ENCODE data around the gene DLST. TPM values are rescaled to one million over a fixed set of nuclear protein-coding genes. Genes with fewer than 3 reads are reported as not detected.
A peak's percentile ranks its signal among the peaks of the same experiment; 100 is the strongest.

The DLST gene
- polyA plus RNA-seq, 1 of the 3 experiments (the other 2 are of a cell fraction): 92.3 TPM

DNA sequence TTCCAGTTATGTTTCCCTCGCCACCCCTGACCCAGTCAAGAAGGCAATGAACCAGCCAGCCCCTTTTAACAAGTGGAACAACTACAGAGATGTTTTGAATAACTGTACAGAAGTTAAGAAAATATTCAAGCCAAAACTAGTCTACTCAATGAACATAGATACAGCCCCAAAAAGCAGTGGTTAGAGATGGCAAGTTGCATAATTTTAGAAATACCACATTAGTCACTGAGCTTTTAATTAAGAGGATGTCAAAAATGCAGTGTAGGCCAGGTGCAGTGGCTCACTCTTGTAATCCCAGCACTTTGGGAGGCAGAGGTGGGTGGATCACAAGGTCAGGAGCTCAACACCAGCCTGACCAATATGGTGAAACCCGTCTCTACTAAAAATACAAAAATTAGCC is 32.9 kb upstream of the DLST start:
- no peaks in the 10 kb centered on the region for H3K9me3 ChIP-seq
- no peak overlapping the region for H3K4me2 ChIP-seq
- CTCF ChIA-PET: interaction anchor here (0.9 to 20.8 kb wide), 5 partner anchors 12 to 727 kb away, joined by 3 to 537 read pairs (median 3); no protein-coding TSS in a partner anchor
- H3F3A ChIP-seq (replicated peaks; ENCODE audit: insufficient read depth): peaks cover 25% of the 10 kb centered on the region
- H3K79me2 ChIP-seq (ENCODE audit: insufficient read depth): no peaks in the 10 kb centered on the region
- WGBS (ENCODE audit: low lambda C conversion rate): 96% methylated on average over 2 of the region's 2 CpGs
- no peak for TF ChIP-seq TCF12 (IDR thresholded peaks at IDR 0.05)
- TF ChIP-seq POLR2AphosphoS5 (IDR thresholded peaks at IDR 0.05; ENCODE audit: low read depth, low read length): no peak
- TF ChIP-seq SIN3A (IDR thresholded peaks at IDR 0.05; ENCODE audit: borderline replicate concordance, low read depth, low read length): no peak
- TF ChIP-seq REST (IDR thresholded peaks at IDR 0.05; ENCODE audit: low read depth, low read length): no peak
- no peak for TF ChIP-seq TAF1 (IDR thresholded peaks at IDR 0.05; ENCODE audit: borderline replicate concordance, low read depth, low read length)
- TF ChIP-seq GATA2 (CRISPR knock-in tag; IDR thresholded peaks at IDR 0.05): no peak
- H3K4me1 ChIP-seq (ENCODE audit: control insufficient read depth in 1 of 2, insufficient read depth in 2 of 2, low read depth in 1 of 2, low read length in 1 of 2): peaks cover 20 to 54% of the 10 kb centered on the region in 2 experiments; a peak in 3 of 4 replicates
- no peaks in the 10 kb centered on the region for H3K9me2 ChIP-seq
- no peak overlapping the region for H3K27ac ChIP-seq (ENCODE audit: low read depth in 2 of 2, low read length in 1 of 2)
- no peaks in the 10 kb centered on the region for H4K20me1 ChIP-seq (ENCODE audit: insufficient read depth)
- H2AFZ ChIP-seq (ENCODE audit: low read depth): no peak overlapping the region
- POLR2A ChIA-PET: no interaction called here
- no peaks in the 10 kb centered on the region for H3K27me3 ChIP-seq (ENCODE audit: insufficient read depth)
- DNase-seq: no peak
- no peak overlapping the region for H3K4me3 ChIP-seq (ENCODE audit: low read depth in 2 of 2, low read length in 1 of 2)
- no peak overlapping the region for H3K9ac ChIP-seq
- H3K36me3 ChIP-seq (replicated peaks in 1 of 2; ENCODE audit: control insufficient read depth in 1 of 2, insufficient read depth in 2 of 2, low read length in 1 of 2): no peaks in the 10 kb centered on the region

DNA sequence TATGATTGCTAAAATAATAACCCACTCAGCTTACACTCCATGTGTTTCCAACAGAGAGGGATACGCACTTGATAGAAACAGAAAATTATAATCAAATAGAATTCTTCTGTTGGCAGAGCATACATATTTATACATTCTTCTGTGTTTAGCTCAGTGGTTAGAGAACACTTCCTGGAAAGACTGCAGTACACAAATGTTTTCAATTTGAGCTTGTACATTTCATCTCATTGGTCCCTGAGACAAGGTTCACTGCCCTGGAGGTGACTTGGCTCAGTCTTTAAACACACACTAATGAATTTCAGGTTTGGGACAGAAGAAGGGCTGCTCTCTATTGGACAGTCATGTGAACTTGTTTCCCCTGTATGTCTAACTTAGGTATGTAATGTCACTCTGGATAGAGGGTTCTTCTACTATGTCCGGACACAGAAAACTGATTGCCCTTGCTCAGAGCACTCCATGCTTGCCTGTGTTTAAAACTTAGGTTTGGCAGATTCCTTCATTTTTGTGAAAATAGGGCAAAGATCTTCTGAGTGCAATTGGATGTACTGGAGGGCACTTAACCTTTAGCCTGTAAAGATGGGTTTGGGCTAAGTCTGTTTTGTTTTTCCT is 28.7 kb upstream of the DLST start:
- H3K4me1 ChIP-seq (ENCODE audit: control insufficient read depth in 1 of 2, insufficient read depth in 2 of 2, low read depth in 1 of 2, low read length in 1 of 2): peaks cover 1 to 32% of the 10 kb centered on the region in 2 experiments; a peak in 3 of 4 replicates

More for the DNA sequence above, 28.7 kb upstream of the DLST start:
- H3F3A ChIP-seq (replicated peaks; ENCODE audit: insufficient read depth): peaks cover 3% of the 10 kb centered on the region
- no peaks in the 10 kb centered on the region for H3K9me3 ChIP-seq
- TF ChIP-seq, protein P1, sequence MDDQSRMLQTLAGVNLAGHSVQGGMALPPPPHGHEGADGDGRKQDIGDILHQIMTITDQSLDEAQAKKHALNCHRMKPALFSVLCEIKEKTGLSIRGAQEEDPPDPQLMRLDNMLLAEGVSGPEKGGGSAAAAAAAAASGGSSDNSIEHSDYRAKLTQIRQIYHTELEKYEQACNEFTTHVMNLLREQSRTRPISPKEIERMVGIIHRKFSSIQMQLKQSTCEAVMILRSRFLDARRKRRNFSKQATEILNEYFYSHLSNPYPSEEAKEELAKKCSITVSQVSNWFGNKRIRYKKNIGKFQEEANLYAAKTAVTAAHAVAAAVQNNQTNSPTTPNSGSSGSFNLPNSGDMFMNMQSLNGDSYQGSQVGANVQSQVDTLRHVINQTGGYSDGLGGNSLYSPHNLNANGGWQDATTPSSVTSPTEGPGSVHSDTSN (IDR thresholded peaks at IDR 0.05): no peak
- TF ChIP-seq TCF12 (IDR thresholded peaks at IDR 0.05) (peak; percentile 91), JUND (IDR thresholded peaks at IDR 0.05) (peak; percentile 35), FOSL2 (IDR thresholded peaks at IDR 0.05; ENCODE audit: borderline replicate concordance, low read depth) (peak; percentile 2; the same call in 1 of the 2 replicates), POLR2AphosphoS5 (IDR thresholded peaks at IDR 0.05; ENCODE audit: low read depth, low read length) (peak; percentile 60; the same call in 1 of the 2 replicates), EP300 (IDR thresholded peaks at IDR 0.05; ENCODE audit: borderline replicate concordance in 1 of 2, low read depth in 1 of 2, low read length in 1 of 2) (peak; percentile 46 to 63; a peak in 3 of 4 replicates), RXRA (IDR thresholded peaks at IDR 0.05; ENCODE audit: borderline replicate concordance, low read depth) (peak; percentile 16; the same call in 1 of the 2 replicates), ELF1 (IDR thresholded peaks at IDR 0.05) (peak; percentile 61), CTCF (IDR thresholded peaks at IDR 0.05) (0 out of 2 replicates have a peak, but pooled peaks have one; percentile 7), FOXM1 (IDR thresholded peaks at IDR 0.05; ENCODE audit: low read depth) (no peak), GATA2 (CRISPR knock-in tag; IDR thresholded peaks at IDR 0.05) (no peak), NRF1 (IDR thresholded peaks at IDR 0.05; ENCODE audit: low read depth, low read length) (no peak), NFIC (IDR thresholded peaks at IDR 0.05; ENCODE audit: borderline replicate concordance) (peak; percentile 42; the same call in 1 of the 2 replicates)
- H3K27me3 ChIP-seq (ENCODE audit: insufficient read depth): no peaks in the 10 kb centered on the region
- H3K9ac ChIP-seq: no peak overlapping the region; the same call in 1 of the 2 replicates
- H3K4me2 ChIP-seq: peak overlapping the region; percentile 42; the same call in 1 of the 2 replicates
- ChIA-PET CTCF (interaction anchor here (1.0 to 20.8 kb wide), 3 partner anchors 8 to 48 kb away, joined by 4 to 537 read pairs (median 103); no protein-coding TSS in a partner anchor), POLR2A (no interaction called here)
- peak overlapping the region; percentile 69 to 90; a peak in 3 of 4 replicates for H3K27ac ChIP-seq (ENCODE audit: low read depth in 2 of 2, low read length in 1 of 2)
- no peak for DNase-seq
- H2AFZ ChIP-seq (ENCODE audit: low read depth): 0 out of 2 replicates have a peak overlapping the region, but pooled peaks have one; percentile 19
- no peak overlapping the region for H3K4me3 ChIP-seq (ENCODE audit: low read depth in 2 of 2, low read length in 1 of 2)
- no peaks in the 10 kb centered on the region for H3K36me3 ChIP-seq (replicated peaks in 1 of 2; ENCODE audit: control insufficient read depth in 1 of 2, insufficient read depth in 2 of 2, low read length in 1 of 2)
- no peaks in the 10 kb centered on the region for H3K79me2 ChIP-seq (ENCODE audit: insufficient read depth)
- no peaks in the 10 kb centered on the region for H3K9me2 ChIP-seq
- WGBS (ENCODE audit: low lambda C conversion rate): 14% methylated on average over 2 of the region's 2 CpGs
- H4K20me1 ChIP-seq (ENCODE audit: insufficient read depth): no peaks in the 10 kb centered on the region
